OCI-LY7 (cell line): ENCODE results near the gene APOBEC3C.

ENCODE experiments used
- CTCF ChIP-seq: fragments of 200-600 bp; sonication (generic); conservative IDR thresholded peaks from 2 replicates; pipeline ENCODE4 v1.5.1; 2014; ENCODE audit warnings: mild to moderate bottlenecking, antibody characterized with exemption, low read length, moderate library complexity, mixed read lengths
- EZH2phosphoT487 ChIP-seq: fragments of 200-600 bp; sonication (generic); IDR thresholded peaks from 2 replicates; pipeline ENCODE4 v1.6.1; 2018; ENCODE audit warnings: low read depth, borderline replicate concordance, mild to moderate bottlenecking, mixed run types, antibody characterized with exemption, low read length, moderate library complexity, mixed read lengths

- TF ChIP-seq CTCF (no peak), EZH2phosphoT487 (no peak)
Measured at GRCh38 chr22:38968801-38969200, 45.3 kb upstream of the APOBEC3C start.
